PC-3 (cell line): Measurements from ENCODE around the gene MAGI1. TPM values are rescaled to one million over a fixed set of nuclear protein-coding genes. Genes with fewer than 3 reads are reported as not detected.

Source experiments
- ATAC-seq: fragments of 200-7000 bp; cut with Tn5 transposase; 2 replicates; pipeline ENCODE4 v1.9.1; 2020; ENCODE audit warnings: mild to moderate bottlenecking, moderate library complexity
- BruUV-seq: library from RNA; stranded (reverse); fragments of 400-500 nt; replicated peaks from 2 replicates; lab custom pipeline; 2021; lab: Mats Ljungman, UMichigan
- CTCF ChIA-PET: fragments of 300-600 bp; sonication (Branson Sonifier 250); formaldehyde crosslinking; loops from one replicate; lab custom pipeline; 2022; ENCODE audit warnings: antibody characterized with exemption; lab: Charles Lee
- POLR2A ChIA-PET: fragments of 300-600 bp; sonication (Branson Sonifier 250); formaldehyde crosslinking; loops from one replicate; lab custom pipeline; 2022; ENCODE audit warnings: antibody characterized with exemption; ENCODE audit not compliant: unreplicated experiment; lab: Charles Lee
- DNase-seq: peaks from one replicate; pipeline ENCODE4 v3.0.0-alpha.2; 2015
- H2AFZ ChIP-seq: fragments of 300-600 bp; sonication (generic); 2 replicates; pipeline ENCODE4 v1.6.0; 2016; ENCODE audit warnings: antibody characterized with exemption, low read length
- H3F3A ChIP-seq: fragments of 300-600 bp; sonication (generic); one replicate; pipeline ENCODE4 v1.6.0; 2017; ENCODE audit warnings: antibody characterized with exemption, low read length, control low read depth, mild to moderate bottlenecking; ENCODE audit not compliant: unreplicated experiment
- H3K27ac ChIP-seq: fragments of 300-600 bp; sonication (generic); 2 replicates; pipeline ENCODE4 v1.5.1; 2016; ENCODE audit warnings: mild to moderate bottlenecking, low read length
- H3K27me3 ChIP-seq: fragments of 300-600 bp; sonication (generic); 2 replicates; pipeline ENCODE4 v1.6.1; 2016; ENCODE audit warnings: low read length, mixed read lengths
- H3K36me3 ChIP-seq: fragments of 300-600 bp; sonication (generic); 2 replicates; pipeline ENCODE4 v1.6.1; 2016; ENCODE audit warnings: low read depth, mixed run types, low read length, mixed read lengths
- H3K4me1 ChIP-seq: fragments of 300-600 bp; sonication (generic); 2 replicates; pipeline ENCODE4 v1.5.1; 2016; ENCODE audit warnings: low read length; ENCODE audit not compliant: insufficient read depth
- H3K4me2 ChIP-seq: fragments of 300-600 bp; sonication (generic); 2 replicates; pipeline ENCODE4 v1.6.0; 2016; ENCODE audit warnings: low read length
- H3K4me3 ChIP-seq: fragments of 300-600 bp; sonication (generic); 2 replicates; pipeline ENCODE4 v1.5.1; 2016; ENCODE audit warnings: mild to moderate bottlenecking, low read length, mixed read lengths
- H3K79me2 ChIP-seq: fragments of 300-600 bp; sonication (generic); 2 replicates; pipeline ENCODE4 v1.6.1; 2017; ENCODE audit warnings: low read length, mixed read lengths
- H3K9ac ChIP-seq: fragments of 300-600 bp; sonication (generic); 2 replicates; pipeline ENCODE4 v1.6.0; 2016; ENCODE audit warnings: mild to moderate bottlenecking, low read length
- H3K9me2 ChIP-seq: fragments of 300-600 bp; sonication (generic); replicated peaks from 2 replicates; pipeline ENCODE4 v1.6.1; 2016; ENCODE audit warnings: mixed run types, low read length, mixed read lengths
- H3K9me3 ChIP-seq: fragments of 300-600 bp; sonication (generic); 2 replicates; pipeline ENCODE4 v1.6.1; 2016; ENCODE audit warnings: low read length, mixed read lengths
- H4K20me1 ChIP-seq: fragments of 300-600 bp; sonication (generic); 2 replicates; pipeline ENCODE4 v1.6.1; 2016; ENCODE audit warnings: low read length, mixed read lengths
- EZH2 ChIP-seq: fragments of 300-600 bp; sonication (generic); IDR thresholded peaks from one replicate; pipeline ENCODE4 v1.6.1; 2017; ENCODE audit warnings: antibody characterized with exemption, mild to moderate bottlenecking, low read length; ENCODE audit not compliant: unreplicated experiment
- EZH2phosphoT487 ChIP-seq: fragments of 300-600 bp; sonication (generic); IDR thresholded peaks from 2 replicates; pipeline ENCODE4 v1.6.1; 2018; ENCODE audit warnings: mild to moderate bottlenecking, antibody characterized with exemption, low read length, borderline replicate concordance
- intact Hi-C: fragments of 100-400 bp; cut with micrococcal nuclease; formaldehyde crosslinking; loops from 2 replicates; pipeline ENCODE4 v1.9.0; 2023
- total RNA-seq: library from RNA; depleted of rRNA; stranded (reverse); fragments of >200 nt; gene quantifications from 2 replicates; pipeline ENCODE4 v1.2.3, GENCODE V29; 2014
- TF ChIP-seq, protein P1 (sequence below): fragments of 300-600 bp; sonication (generic); conservative IDR thresholded peaks from 2 replicates; pipeline ENCODE4 v1.5.1; 2017; ENCODE audit warnings: antibody characterized with exemption, low read depth, mild to moderate bottlenecking, low read length

The MAGI1 gene
- total RNA-seq, 1 experiment from 2014 or later = 8.9 TPM

DNA sequence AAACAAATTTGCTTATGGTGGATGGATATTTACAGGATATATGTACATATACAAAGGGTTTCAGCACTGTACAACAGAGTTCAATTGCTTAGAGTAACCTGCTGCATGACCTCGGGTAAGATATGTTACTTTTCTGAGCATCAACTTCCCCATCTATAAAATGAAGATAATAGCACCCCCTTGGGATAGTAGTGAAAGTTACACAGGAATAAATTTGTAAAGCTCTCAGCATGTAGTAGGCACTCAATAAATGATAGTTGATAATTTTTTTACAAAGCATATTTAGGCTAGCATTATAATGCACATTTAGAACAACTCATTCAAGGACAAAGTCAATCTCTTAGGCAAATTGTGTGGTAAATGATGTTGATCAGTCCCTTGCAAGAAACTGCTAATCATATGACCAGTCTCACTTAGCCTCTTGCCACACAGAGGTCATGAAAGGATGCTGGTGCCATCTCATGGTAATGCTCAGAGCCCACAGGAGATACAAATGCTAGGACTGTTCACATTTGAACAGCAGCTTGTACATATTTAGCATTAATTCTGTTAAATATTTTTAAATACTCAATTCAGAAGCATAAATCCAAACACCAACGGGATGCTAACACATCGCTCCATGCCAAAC is 123.9 kb downstream of the MAGI1 start:
- DNase-seq (peak; percentile 2), ATAC-seq (no peak)
- BruUV-seq = no TSS peak
- CTCF ChIA-PET = no interaction called here
- Histone ChIP-seq H3K79me2 (no peaks in the 10 kb centered on the region), H3K4me3 (no peak overlapping the region), H3K27ac (no peak overlapping the region), H3F3A (no peaks in the 10 kb centered on the region), H2AFZ (no peak overlapping the region), H4K20me1 (no peaks in the 10 kb centered on the region), H3K36me3 (no peaks in the 10 kb centered on the region), H3K4me1 (no peaks in the 10 kb centered on the region), H3K9me2 (no peaks in the 10 kb centered on the region), H3K27me3 (no peaks in the 10 kb centered on the region), H3K9ac (no peak overlapping the region), H3K9me3 (no peaks in the 10 kb centered on the region), H3K4me2 (no peak overlapping the region)
- POLR2A ChIA-PET = no interaction called here
- intact Hi-C loops = loop anchor here (5.0 kb wide), 1 partner anchor 128 kb away; no protein-coding TSS in a partner anchor
- TF ChIP-seq EZH2 (no peak), EZH2phosphoT487 (no peak)
- TF ChIP-seq, protein P1, sequence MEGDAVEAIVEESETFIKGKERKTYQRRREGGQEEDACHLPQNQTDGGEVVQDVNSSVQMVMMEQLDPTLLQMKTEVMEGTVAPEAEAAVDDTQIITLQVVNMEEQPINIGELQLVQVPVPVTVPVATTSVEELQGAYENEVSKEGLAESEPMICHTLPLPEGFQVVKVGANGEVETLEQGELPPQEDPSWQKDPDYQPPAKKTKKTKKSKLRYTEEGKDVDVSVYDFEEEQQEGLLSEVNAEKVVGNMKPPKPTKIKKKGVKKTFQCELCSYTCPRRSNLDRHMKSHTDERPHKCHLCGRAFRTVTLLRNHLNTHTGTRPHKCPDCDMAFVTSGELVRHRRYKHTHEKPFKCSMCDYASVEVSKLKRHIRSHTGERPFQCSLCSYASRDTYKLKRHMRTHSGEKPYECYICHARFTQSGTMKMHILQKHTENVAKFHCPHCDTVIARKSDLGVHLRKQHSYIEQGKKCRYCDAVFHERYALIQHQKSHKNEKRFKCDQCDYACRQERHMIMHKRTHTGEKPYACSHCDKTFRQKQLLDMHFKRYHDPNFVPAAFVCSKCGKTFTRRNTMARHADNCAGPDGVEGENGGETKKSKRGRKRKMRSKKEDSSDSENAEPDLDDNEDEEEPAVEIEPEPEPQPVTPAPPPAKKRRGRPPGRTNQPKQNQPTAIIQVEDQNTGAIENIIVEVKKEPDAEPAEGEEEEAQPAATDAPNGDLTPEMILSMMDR = peak; percentile 37

DNA sequence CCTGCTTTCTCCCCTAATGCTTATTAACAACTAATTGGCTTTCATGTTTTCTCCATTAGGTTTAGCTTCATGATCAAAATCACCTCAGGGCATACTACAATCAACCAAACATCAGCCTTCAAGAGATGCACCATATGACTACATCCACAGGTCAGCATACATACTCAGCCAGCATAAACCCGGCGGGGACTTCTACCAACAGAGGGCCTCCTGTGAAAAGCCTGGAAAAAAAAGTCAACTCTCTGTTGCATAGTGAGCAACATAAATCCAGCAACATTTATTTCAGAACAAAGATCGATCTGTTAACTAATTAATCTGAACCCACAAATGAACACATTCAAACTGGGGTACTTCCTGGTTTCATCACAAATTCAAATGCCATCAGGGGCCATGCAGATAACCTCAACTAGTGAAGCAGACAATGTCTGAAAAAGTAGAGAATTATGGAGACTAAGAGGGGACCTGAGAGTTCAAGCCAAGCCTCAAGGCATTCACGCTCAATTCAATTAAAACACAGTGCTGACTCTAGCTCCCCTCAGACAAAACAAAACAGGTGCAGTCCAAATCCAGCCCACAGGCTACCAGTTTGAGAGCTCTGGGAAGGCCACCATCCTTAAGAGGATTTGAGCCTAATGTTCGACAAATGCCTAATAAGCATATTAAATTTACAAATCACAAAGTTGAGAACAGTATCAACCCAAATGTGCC is 124.5 kb downstream of the MAGI1 start:
- Histone ChIP-seq H3K27me3 (no peaks in the 10 kb centered on the region), H3K9ac (no peak overlapping the region), H3K9me2 (no peaks in the 10 kb centered on the region), H3K4me3 (no peak overlapping the region), H3K4me2 (no peak overlapping the region), H3K79me2 (no peaks in the 10 kb centered on the region), H2AFZ (no peak overlapping the region), H3K4me1 (no peaks in the 10 kb centered on the region), H3F3A (no peaks in the 10 kb centered on the region), H3K27ac (no peak overlapping the region), H3K9me3 (no peaks in the 10 kb centered on the region), H3K36me3 (no peaks in the 10 kb centered on the region), H4K20me1 (no peaks in the 10 kb centered on the region)
- no peak for TF ChIP-seq EZH2
- TF ChIP-seq, protein P1 = no peak; the same call in 1 of the 2 replicates
- no peak for TF ChIP-seq EZH2phosphoT487
- DNase-seq (no peak), ATAC-seq (no peak)
- ChIA-PET CTCF (no interaction called here), POLR2A (no interaction called here)
- BruUV-seq = no TSS peak
- intact Hi-C loops = loop anchor here (5.0 kb wide), 1 partner anchor 127 kb away; no protein-coding TSS in a partner anchor

DNA sequence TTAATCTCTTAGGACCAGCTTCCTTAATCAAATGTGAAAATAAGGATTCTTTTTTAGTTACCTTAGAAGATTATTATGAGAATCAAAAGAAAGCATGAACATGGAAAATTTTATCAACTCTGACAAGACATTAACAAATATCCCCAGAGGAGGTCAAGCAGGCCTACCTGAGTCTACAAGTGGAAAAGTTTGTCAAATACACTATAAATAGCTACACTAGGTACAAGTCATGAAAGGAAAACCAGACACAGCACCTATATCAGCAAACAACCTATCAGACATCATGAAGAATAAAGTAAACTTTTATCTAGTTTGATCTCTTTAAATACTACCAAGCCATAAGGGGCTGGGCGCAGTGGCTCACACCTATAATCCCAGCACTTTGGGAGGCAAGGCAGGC is 126.1 kb downstream of the MAGI1 start:
- Histone ChIP-seq H3F3A (no peaks in the 10 kb centered on the region), H3K9ac (no peak overlapping the region), H3K79me2 (no peaks in the 10 kb centered on the region), H3K27ac (no peak overlapping the region), H3K27me3 (no peaks in the 10 kb centered on the region), H2AFZ (no peak overlapping the region), H3K4me1 (no peaks in the 10 kb centered on the region), H3K36me3 (no peaks in the 10 kb centered on the region), H3K4me3 (no peak overlapping the region), H4K20me1 (no peaks in the 10 kb centered on the region), H3K9me2 (no peaks in the 10 kb centered on the region), H3K4me2 (no peak overlapping the region), H3K9me3 (no peaks in the 10 kb centered on the region)
- intact Hi-C loops = loop anchor here (5.0 kb wide), 1 partner anchor 125 kb away; no protein-coding TSS in a partner anchor
- ChIA-PET POLR2A (no interaction called here), CTCF (no interaction called here)
- DNase-seq (no peak), ATAC-seq (no peak)
- TF ChIP-seq EZH2phosphoT487 (no peak), EZH2 (no peak)
- TF ChIP-seq, protein P1 = no peak
- no TSS peak for BruUV-seq
